NCI-H187 (cell line): ENCODE results near the gene CDH20.
A peak's percentile ranks its signal among the peaks of the same experiment; 100 is the strongest.

Experiments used
- DNase-seq, 2 experiments: peaks; one replicate each; lab custom pipeline; 2025; lab: John Stamatoyannopoulos, UW

Gene CDH20

DNA sequence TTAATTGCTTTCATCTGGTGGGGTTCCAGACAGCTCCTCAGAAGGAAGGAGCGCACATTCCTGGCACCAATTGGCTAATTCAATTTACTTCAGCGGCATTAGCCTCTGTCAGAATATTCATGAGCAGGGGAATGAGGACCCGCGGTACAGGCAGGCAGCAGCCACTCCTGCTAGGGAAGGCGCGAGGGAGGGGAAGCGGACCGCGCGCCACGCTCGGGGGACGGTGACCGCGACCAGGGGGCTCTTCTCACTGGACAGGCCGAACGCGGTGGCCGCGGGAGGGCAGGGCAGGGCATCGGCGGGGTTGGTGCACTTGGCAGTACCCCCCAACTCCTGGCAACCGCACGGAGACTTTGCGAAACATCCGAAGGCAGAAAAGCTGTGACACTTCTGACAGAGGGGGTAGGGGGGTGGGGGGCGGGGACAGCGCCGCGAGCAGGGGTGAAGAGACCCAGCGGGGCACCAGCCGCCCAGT is at the start of gene CDH20:
CDH20 (plus strand) TSS at position 160 of the 475 bp plus-strand sequence.
- no peak for DNase-seq

DNA sequence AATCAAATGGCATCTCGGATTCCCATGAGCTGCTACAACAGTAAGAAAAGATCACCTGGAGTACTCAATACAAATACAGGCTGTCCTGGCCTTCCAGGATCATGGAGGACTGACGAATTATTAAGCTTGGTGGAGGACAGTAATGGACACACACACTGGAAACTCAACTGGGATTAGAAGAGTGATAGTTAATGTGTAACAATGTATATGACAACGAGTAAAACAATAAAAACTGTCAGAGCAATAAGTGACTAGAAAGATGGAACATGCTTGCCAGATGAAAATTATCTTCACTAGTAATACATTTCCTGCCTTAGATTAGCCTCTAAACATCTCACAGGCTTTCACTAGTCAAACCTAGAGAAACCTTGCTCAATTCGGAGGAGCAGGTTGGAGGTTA is 49.2 kb upstream of the CDH20 start:
- DNase-seq: no peak

DNA sequence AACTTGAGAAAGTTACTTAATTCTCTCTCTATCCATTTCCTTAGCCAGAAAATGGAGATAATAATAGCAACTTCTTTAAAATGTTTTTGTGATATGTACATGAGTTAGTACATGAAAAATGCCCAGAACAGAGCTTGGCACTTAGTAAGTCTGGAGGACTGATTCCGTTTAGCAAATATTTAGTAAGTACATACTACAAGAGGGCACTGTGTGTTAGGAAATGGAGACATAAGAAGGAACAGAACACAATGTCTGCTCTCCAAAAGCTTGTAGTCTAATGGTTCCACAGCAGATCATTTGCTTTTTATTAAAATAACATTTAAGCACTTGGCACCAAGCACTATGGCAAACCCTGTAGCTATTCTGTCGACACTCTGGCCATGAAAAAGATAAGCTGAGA is 47.5 kb upstream of the CDH20 start:
- no peak for DNase-seq

DNA sequence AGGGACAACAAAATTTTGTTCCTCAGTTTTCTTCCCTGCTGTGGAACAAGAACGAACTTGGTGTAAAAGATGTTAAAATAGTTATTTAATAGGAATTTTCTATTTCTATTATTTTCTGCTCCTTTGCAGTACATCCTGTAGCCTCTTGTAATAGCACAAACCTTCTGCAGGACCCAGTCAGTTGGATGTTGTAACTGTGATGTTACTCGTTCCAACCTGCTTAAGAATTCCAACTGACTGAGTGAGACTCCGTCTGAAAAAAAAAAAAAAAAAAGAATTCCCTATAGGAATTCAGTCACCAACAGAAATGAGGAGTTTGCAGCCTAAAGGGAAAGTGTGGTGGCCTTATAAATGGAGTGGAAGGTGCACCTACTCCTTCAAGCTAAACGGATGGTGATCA is 46.4 kb upstream of the CDH20 start:
- no peak for DNase-seq

DNA sequence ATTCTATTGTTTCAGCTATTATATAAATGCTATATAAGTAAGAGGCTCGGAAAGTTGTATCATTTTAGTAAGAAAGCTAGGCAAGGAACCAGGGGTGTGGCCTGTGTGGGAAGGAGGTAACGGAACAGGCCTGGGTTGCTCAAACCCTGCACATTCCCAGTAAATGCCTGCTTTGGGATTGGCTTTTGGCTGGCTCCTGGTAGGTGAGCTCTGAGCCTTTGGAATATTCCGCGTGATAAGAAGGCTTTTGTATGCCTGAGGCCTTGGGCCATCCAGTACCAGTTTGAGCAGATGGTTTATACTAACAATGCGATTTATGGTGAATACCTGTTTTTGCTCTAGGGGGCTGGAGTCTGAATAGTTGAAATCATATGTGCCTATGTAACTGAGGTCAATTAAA is 42.6 kb upstream of the CDH20 start:
- no peak for DNase-seq

DNA sequence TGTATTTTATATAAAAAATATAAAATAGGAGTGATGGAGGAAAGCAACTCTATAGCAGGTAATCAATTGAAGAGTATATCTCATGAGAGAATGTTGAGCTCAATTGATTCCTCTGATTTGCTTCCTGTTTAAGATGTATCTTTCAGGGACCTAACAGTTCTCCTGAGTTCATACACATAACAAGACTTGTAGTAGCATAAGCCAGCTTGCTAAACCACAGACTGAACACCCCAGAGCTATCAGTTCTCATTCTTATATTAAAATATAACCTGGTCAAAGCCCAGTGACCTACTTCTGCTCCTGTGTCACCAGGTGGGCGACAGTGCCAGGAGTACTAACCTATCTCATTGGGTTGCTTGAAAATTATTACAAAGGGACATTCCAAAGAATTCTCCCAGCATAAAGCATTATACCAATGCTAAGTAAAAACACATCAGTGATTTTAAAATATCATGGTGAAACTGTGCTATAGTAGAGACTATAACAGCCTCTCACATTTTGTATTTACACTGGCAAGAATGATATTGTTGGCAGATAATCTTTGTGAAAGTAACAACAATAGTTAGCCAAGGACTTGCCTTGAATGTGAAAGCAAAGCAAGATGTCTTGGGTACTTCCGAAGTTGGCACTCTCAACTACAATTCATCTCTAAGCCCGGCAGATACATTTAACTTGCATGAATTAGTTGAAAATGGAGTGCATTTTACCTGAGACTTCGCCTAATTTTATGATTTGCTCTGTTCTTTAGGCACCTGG is 40.8 kb upstream of the CDH20 start:
- DNase-seq: no peak

DNA sequence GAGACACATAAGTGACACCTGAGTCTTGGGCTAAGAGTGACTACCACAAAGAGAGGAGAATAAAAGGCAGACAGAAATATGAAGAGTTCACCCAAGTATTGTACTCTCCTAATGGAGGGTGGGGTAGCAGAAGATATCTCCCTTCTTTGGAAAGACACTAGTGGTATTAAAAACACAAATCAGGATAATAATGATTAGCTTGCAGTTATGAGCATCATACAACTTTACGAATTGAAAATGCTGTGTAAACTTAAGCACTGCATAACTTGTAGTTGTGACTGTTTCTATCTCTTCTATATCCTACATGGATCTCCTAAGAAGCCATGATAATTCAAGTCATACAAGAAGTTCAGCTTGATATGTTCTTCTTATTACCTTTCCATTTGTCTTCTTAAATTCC is 38.1 kb upstream of the CDH20 start:
- no peak for DNase-seq

DNA sequence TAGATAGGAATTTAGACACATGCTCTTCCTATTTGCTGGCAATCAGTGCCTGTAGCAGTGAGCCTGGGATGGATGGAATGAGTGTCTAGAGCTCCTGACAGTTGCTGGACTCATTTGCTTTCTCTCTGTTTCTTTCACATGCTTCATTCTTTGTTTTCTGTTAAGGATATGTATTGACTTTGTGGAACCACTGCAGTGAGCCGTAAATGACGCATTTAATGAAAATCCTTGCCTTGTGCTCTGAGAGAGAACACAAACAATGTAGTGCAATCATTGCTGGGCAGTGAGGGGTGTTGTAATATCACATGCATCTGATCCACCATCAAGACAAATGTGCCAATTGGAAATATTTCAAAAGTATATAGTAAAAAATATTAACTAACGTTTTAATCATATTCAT is 25.2 kb upstream of the CDH20 start:
- no peak for DNase-seq

DNA sequence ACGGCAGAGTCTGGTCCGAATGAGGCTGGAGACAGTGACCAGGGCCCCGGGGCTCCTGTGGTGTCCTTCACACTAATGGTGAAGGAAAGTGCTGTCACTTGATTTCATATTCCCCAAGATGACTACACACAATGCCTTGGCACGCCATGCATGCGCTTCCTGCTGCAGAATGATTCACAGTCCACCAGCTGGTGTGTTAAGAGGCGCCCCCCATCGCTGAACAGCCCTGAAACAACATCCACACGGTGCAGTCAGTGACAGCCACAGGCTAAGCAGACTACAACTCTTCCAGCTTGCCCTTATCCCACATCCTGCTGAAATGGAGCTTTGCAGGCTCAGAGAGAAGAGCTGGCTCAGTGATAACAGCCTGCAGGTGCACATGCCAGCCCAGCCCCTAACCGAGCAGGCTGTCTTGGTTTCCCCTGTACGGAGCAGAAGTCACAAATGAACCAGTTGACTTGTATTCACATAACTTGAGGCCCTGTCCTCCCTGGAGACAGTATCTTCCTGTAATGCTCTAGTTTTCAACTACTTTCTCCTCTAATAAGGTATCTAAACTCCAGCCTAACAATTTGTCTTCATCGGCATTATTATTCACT is 24.3 kb upstream of the CDH20 start:
- DNase-seq: no peak

DNA sequence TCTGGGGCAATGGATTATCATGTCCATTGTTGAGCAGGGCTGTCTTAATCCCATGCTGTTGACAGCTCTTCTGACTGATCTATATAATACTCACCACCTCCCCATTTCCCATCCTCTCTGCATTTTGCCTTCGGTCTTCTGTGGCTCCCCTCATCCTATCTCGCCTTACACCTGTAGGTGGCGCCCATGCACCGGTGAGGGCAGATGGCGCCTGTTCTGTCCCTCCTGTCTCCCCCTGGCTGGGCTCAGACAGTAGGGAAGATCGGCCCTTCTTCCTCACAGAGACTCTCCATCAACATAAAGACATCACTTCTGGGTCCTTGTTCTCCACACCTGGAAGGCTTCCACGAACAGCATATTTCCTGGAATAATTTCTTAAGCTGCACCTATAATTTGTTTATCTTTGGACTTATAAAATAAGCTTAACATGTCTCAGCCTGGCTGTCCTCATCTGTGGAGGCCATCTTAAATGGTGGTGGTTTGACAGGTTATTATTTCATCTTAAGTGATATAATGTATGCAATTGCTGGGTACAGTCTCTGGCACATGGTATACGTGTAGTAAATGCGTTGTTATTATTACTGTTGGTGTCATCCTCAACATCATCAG is 10.9 kb upstream of the CDH20 start:
- DNase-seq: peak; percentile 3 to 25

DNA sequence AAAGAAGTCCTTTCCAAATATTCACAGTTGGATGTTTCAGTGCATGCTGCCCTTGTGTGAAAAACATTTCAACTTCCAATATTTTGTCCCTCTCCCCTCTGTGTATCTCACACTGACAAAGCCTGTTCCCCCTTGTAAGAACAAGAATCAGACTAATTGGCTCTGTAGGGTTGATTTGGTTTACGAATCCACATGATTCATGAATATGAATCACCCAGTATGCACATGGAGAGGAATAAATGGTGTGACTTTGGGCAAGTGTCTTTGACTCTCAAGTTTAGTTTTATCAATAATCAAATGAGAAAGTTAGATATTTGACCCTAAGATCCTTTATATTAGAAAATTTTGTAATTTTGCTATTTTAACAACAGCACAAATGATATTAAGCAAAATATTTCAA is 9.3 kb upstream of the CDH20 start:
- no peak for DNase-seq

DNA sequence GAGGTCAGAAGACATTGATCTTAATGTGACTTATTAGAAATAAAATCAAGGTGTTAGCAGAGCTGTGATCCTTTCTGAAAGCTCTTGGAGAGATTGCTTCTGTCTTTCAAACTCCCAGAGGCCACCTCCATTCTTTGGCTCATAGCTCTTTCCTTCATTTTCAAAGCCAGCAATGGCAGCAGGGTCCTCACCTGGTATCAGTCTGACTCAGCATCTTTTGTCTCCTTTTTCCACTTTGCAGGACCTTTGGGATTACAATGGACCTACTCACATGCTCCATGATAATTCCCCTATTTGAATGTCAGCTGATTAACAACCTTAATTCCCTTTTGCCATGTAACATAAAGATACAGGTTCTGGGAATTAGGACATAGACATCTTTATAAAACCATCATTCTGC is 6.8 kb upstream of the CDH20 start:
- no peak for DNase-seq

DNA sequence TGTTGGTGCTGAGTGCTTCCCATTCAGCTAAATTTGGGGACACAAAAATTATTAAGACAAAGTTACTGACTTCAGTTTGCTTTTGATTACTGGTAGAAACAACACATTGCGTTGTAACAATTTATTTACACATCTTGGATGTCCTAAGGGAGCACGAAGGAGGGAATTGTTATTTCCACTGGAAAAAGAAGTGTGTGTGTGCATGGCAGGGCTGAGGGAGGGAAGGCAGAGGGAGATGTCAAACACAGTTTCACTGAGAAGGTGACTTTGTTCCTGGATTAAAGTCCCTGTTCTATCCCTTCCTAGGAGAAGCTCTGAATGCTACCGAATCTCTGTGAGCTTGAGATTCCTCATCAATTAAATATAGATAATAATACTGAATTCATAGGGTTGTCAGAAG is 3.8 kb upstream of the CDH20 start:
- DNase-seq: no peak

DNA sequence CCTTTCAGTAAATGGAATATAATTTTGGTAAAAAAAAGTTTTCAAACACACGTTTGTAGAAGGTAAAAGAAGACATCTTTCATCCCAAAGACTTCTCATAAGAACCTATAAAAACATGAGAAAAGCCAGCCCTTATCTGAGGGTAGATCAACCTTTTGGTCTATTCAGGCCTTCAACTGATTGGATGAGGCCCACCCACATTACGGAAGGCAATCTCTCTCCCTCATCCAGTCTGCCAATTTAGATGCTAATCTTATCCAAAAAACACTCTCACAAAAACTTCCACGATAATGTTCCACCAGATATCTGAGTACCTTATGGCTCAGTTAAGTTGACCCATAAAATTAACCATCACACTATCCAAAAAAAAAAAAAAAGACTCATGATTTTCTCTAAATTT is 2.2 kb upstream of the CDH20 start:
- no peak for DNase-seq

DNA sequence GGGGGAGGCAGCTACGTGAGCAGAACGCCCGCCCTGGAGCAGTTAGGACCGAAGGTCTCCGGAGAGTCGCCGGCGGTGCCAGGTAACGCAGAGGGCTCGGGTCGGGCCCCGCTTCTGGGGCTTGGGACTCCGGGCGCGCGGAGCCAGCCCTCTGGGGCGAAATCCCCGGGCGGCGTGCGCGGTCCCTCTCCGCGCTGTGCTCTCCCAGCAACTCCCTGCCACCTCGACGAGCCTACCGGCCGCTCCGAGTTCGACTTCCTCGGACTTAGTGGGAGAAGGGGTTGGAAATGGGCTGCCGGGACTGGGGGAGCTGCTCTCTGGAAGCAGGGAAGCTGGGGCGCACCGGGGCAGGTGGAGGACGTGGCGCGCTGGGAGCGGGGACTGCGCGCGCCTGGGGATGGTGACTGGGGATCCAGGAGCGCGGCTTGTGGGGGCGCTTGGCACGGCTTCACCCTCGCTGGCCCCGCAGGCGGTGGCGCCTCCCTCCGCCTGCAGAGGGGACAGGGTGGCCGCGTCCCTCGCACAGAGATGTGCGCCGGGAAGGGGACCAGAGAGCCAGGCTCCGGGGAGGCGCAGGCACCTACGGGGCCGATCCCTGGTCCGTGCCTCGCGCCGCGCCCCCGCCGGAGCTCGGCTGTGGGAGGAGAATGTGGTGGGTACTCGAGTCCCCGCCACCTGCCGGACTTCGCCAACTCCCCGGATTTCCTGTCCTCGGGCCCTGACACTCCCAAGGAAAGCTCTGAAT is 688 bp downstream of the CDH20 start:
- no peak for DNase-seq

DNA sequence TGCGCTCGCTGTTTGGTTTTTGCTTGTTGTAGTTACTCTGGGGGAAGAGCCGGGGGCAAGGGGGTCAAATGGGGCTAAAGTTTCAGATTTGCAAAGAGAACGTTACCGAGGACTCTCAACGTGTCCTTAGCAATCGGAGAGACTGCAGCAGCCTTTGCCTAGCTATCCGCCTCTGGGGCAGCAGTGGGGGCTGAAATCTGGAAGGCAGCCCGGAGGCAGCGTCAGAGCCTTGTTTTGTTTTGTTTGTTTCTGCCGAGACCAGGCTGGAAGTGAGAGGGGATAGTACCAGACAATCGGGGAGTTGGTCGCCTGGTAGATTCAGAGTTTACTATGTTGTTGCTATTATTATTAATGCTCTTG is 1.2 kb downstream of the CDH20 start:
- DNase-seq: no peak

DNA sequence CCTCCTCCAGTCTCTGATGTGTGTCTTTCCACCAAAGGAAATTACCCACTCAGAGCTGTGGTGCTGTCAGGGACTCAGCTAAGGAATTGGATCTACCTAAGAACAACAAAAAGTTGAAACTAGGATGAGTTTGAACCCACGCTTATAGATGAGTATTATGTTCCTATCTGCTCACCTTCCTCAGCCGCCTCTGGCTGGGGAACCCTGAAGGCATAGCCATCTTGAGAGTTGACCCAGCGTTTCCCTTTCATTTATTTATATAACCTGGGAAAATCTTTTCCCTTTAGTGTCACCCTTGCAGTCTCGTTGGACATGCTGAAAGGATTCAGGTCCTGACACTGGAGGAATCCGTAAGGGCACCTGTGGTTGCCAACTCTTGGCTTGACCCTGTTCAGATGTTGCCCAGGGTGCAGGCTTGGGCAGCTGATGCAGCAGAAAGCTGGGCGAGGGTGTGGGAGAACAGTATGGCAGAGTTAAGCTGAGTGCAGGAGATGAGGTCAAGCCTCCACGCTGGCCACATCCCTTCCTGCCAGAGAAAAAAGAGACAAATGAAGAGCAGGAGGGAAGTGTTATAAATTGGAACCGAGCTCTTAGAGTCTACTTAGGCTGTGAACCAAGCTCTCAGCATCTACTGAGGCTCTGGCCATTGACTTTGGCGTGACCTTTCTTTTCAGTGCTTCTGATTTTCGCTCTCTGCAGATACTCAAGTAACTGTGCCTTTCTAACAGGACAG is 1.9 kb downstream of the CDH20 start:
- no peak for DNase-seq

DNA sequence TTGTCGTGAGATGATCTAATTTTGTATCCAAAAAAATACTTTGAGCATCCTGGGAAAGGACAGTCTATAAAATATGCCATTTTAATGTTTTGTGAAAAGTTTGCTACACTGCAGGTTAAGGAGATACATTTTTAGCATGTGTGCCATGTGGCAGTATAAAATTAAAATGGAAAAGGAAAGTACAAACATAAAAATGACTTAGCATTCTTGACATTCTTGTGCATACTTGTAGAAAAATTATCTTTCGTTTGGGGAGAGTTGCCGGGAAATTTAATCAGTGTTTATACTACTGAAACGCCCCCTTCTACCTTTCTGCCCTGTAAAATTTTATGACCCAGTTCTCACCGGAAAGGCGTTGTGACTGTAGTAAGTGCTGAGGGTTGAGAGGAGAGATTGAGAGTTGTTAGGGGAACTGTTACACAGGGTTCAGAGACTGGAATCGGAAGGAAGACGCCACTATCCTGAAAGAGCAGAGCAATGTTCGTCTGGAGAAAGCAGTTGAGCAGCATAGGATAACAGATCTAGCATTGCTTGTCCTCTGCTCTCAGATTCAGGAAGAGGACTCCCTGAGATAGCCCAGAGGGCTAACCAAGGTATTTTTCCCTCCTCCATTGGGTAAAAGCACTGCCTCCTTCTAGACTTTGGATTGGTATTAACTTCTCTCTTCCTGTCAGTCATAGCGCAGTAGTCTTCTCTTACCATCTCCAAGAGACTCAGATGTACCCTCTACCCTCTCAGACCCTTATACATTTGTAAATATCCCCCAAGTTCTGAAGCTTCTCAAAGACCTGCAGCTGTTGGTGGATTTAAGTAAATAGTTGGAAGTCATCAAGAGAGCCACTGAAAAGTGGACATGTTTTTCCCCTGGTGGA is 2.7 kb downstream of the CDH20 start:
- no peak for DNase-seq

DNA sequence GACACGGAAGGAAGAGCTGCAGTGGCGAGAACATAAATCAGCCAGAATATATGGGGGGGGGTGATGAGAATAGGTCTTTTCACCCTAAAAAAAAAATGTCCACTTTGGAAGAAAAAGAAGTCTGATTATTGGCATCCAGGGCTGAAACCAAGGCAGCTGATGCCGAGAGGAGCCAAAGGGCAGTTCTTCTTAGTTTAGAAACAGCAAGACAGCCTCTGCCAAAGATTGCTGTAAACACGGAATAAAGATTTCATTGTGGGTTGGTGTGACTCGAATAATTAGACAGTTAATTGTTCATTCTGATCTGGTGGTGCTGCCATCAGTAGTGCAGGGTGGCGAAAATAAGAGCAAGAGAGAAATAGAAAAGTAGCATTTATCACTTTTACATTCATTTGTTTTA is 3.5 kb downstream of the CDH20 start:
- DNase-seq: no peak

DNA sequence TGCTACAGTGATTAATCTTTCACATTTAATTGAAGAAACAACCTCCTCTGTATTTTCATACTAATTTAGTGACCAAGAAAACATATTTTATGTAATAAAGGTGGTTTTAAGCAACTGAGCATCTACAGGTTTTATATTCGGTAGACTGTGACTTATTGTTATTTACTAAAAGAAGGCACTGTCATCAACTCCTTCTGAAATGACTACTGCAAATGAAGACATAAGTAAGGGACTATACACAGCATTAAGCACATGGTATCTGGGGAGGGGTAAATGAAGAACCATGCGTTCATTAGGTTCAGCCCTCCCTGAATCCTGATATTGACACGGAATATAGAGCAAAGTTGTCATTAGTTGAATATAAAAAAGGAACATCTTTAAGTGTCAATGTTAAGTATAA is 4.3 kb downstream of the CDH20 start:
- no peak for DNase-seq

DNA sequence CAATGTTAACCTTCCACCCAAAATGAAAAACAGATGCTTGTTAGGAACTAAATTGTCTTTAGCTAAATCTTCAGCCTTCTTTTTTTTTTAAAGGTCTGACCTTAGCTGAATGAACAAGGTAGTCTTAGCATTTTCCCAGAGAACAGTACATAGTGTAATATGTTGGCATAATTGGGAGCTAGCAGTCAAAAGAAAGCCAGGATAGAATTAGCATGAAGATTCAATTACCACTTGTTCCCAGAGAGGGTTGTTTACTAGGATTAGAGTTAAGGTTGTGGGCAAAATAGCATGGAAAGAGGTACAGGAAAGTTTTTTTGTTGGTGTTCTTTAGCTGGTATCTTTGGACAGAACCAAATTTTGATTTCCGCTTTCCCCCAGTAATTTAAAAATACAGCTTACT is 6.9 kb downstream of the CDH20 start:
- DNase-seq: no peak
